Small intestine (tissue), 7 donors: ENCODE results near the gene C1RL. TPM values are rescaled to one million over a fixed set of nuclear protein-coding genes. Genes with fewer than 3 reads are reported as not detected.

ENCODE experiments used
- DNase-seq, 2 donors: peaks; one replicate each; pipeline versions ENCODE4 v3.0.0 to v3.0.0-alpha.2; 2013
- FAIRE-seq: peaks from 2 replicates; lab custom pipeline; 2012; peaks lifted over from hg19 to GRCh38; lab: Jason Lieb, UNC
- H3K27ac ChIP-seq, 3 donors: one replicate each; pipeline ENCODE4 v1.5.1; 2013; ENCODE audit warnings: low read length in 2 of 3, mild to moderate bottlenecking in 2 of 3, control low read depth in 1 of 3, inconsistent platforms in 1 of 3, low read depth in 1 of 3, moderate library complexity in 1 of 3
- H3K27me3 ChIP-seq, 3 donors: one replicate each; pipeline ENCODE4 v1.6.1; 2013; ENCODE audit warnings: low read length in 3 of 3, inconsistent platforms in 1 of 3; ENCODE audit not compliant: control insufficient read depth in 3 of 3, insufficient read depth in 3 of 3
- H3K36me3 ChIP-seq, 3 donors: one replicate each; pipeline ENCODE4 v1.6.1; 2013; ENCODE audit warnings: low read length in 3 of 3, inconsistent platforms in 1 of 3, low read depth in 1 of 3, mild to moderate bottlenecking in 1 of 3, moderate library complexity in 1 of 3; ENCODE audit not compliant: control insufficient read depth in 3 of 3, insufficient read depth in 2 of 3
- H3K4me1 ChIP-seq, 3 donors: one replicate each; pipeline ENCODE4 v1.6.1; 2013; ENCODE audit warnings: low read length in 2 of 3, inconsistent platforms in 1 of 3, low read depth in 1 of 3, mild to moderate bottlenecking in 1 of 3, moderate library complexity in 1 of 3; ENCODE audit not compliant: control insufficient read depth in 3 of 3, insufficient read depth in 2 of 3
- H3K4me3 ChIP-seq, 3 donors: one replicate each; pipeline ENCODE4 v1.5.1; 2013; ENCODE audit warnings: low read length in 3 of 3, control low read depth in 1 of 3, inconsistent platforms in 1 of 3, low read depth in 1 of 3, mild to moderate bottlenecking in 1 of 3, moderate library complexity in 1 of 3
- H3K9me3 ChIP-seq, 2 donors: one replicate each; pipeline ENCODE4 v1.6.1; 2013; ENCODE audit warnings: low read depth in 1 of 2, low read length in 1 of 2; ENCODE audit not compliant: control insufficient read depth in 2 of 2, insufficient read depth in 1 of 2
- WGBS, 3 donors: extraction: QIAGEN DNeasy Blood & Tissue Kit; methylation state at CpG; one replicate each; pipeline ENCODE4 v1.1.7; 2013; 5-methylcytosine and 5-hydroxymethylcytosine counted together
- polyA plus RNA-seq, 4 donors: library from polyadenylated mRNA; stranded (reverse) in 3 of 4; unstranded in 1 of 4; fragments of 200-250 nt in 3 of 4; fragments of 120-200 nt in 1 of 4; gene quantifications; one replicate each; pipeline versions ENCODE4 v1.2.1 to v1.2.3, GENCODE V29; 2013
- donor health status: healthy with polysubstance abuse.
- donor health status: control.
- donor health status: control.
- donor health status: Bipolar disorder and iron deficiency.
- donor health status: healthy.

Gene C1RL
- polyA plus RNA-seq, 4 donors: 10.0 to 77.1 (median 22.1) TPM

- Histone ChIP-seq H3K27ac (peak overlapping the region in 2 of 3 donors; percentile 37 to 40), H3K9me3 (no peaks in the 10 kb centered on the region), H3K36me3 (peaks cover 0 to 38% (median 2%) of the 10 kb centered on the region in 3 donors), H3K27me3 (no peaks in the 10 kb centered on the region), H3K4me3 (no peak overlapping the region), H3K4me1 (peaks cover 0 to 35% (median 2%) of the 10 kb centered on the region in 3 donors)
- no peak for FAIRE-seq
- WGBS, 3 donors: 65 to 77% (median 73%) methylated on average over 11 of the region's 11 CpGs
- DNase-seq: peak in 1 of 2 donors; percentile 54
Measured at GRCh38 chr12:7123806-7124522, 14.9 kb upstream of the C1RL start.

- Histone ChIP-seq H3K27ac (peak overlapping the region in 1 of 3 donors; percentile 22), H3K27me3 (no peaks in the 10 kb centered on the region), H3K9me3 (no peaks in the 10 kb centered on the region), H3K4me1 (peaks cover 0 to 32% (median 3%) of the 10 kb centered on the region in 3 donors), H3K4me3 (no peak overlapping the region), H3K36me3 (peaks cover 0 to 43% (median 2%) of the 10 kb centered on the region in 3 donors)
- no peak for DNase-seq
- no peak for FAIRE-seq
- WGBS, 3 donors: 63 to 92% (median 89%) methylated on average over 7 of the region's 7 CpGs
Measured at GRCh38 chr12:7122811-7123769, 14.1 kb upstream of the C1RL start.

- no peaks in the 10 kb centered on the region for H3K27me3 ChIP-seq
- DNase-seq (no peak), FAIRE-seq (no peak)
- peaks cover 0 to 57% (median 2%) of the 10 kb centered on the region in 3 donors for H3K36me3 ChIP-seq
- peaks cover 0 to 33% (median 5%) of the 10 kb centered on the region in 3 donors for H3K4me1 ChIP-seq
- H3K27ac ChIP-seq: no peak overlapping the region
- no peak overlapping the region for H3K4me3 ChIP-seq
- 73 to 85% (median 76%) methylated on average over 5 of the region's 5 CpGs for WGBS, 3 donors
- no peaks in the 10 kb centered on the region for H3K9me3 ChIP-seq
Measured at GRCh38 chr12:7121324-7121723, 12.3 kb upstream of the C1RL start.

GRCh38 chr12:7120166-7120565 is 11.2 kb upstream of the C1RL start:
- no peak for DNase-seq
- FAIRE-seq: no peak
- Histone ChIP-seq H3K9me3 (no peaks in the 10 kb centered on the region), H3K36me3 (peaks cover 0 to 69% (median 2%) of the 10 kb centered on the region in 3 donors), H3K27me3 (no peaks in the 10 kb centered on the region), H3K4me3 (no peak overlapping the region), H3K4me1 (peaks cover 0 to 33% (median 5%) of the 10 kb centered on the region in 3 donors), H3K27ac (no peak overlapping the region)
- 92 to 93% (median 92%) methylated on average over 5 of the region's 5 CpGs for WGBS, 3 donors

- H3K9me3 ChIP-seq: no peaks in the 10 kb centered on the region
- WGBS, 3 donors: 78 to 90% (median 88%) methylated on average over 3 of the region's 3 CpGs
- H3K4me3 ChIP-seq: no peak overlapping the region
- no peaks in the 10 kb centered on the region for H3K27me3 ChIP-seq
- no peak overlapping the region for H3K27ac ChIP-seq
- DNase-seq (no peak), FAIRE-seq (no peak)
- peaks cover 0 to 75% (median 2%) of the 10 kb centered on the region in 3 donors for H3K36me3 ChIP-seq
- peaks cover 0 to 25% (median 5%) of the 10 kb centered on the region in 3 donors for H3K4me1 ChIP-seq
Measured at GRCh38 chr12:7118881-7119280, 9.9 kb upstream of the C1RL start.

- DNase-seq (peak; percentile 63 to 93), FAIRE-seq (no peak)
- H3K27me3 ChIP-seq: no peaks in the 10 kb centered on the region
- peaks cover 0 to 18% (median 3%) of the 10 kb centered on the region in 3 donors for H3K4me1 ChIP-seq
- H3K27ac ChIP-seq: peak overlapping the region in 2 of 3 donors; percentile 63 to 78
- WGBS, 3 donors: 21 to 64% (median 53%) methylated on average over 3 of the region's 3 CpGs
- peaks cover 0 to 71% (median 2%) of the 10 kb centered on the region in 3 donors for H3K36me3 ChIP-seq
- no peaks in the 10 kb centered on the region for H3K9me3 ChIP-seq
- no peak overlapping the region for H3K4me3 ChIP-seq
Measured at GRCh38 chr12:7117670-7118069, 8.7 kb upstream of the C1RL start.

GRCh38 chr12:7116916-7117315 is 7.9 kb upstream of the C1RL start:
- FAIRE-seq: no peak

GRCh38 chr12:7116196-7116595 is 7.2 kb upstream of the C1RL start:
- peaks cover 0 to 18% (median 3%) of the 10 kb centered on the region in 3 donors for H3K4me1 ChIP-seq
- no peaks in the 10 kb centered on the region for H3K27me3 ChIP-seq
- peaks cover 0 to 62% (median 0%) of the 10 kb centered on the region in 3 donors for H3K36me3 ChIP-seq
- no peak overlapping the region for H3K4me3 ChIP-seq
- 83 to 88% (median 86%) methylated on average over 3 of the region's 3 CpGs for WGBS, 3 donors
- FAIRE-seq: no peak
- no peak overlapping the region for H3K27ac ChIP-seq
- H3K9me3 ChIP-seq: no peaks in the 10 kb centered on the region
- no peak for DNase-seq

More at GRCh38 chr12:7116916-7117315, 7.9 kb upstream of the C1RL start:
- H3K36me3 ChIP-seq: peaks cover 0 to 64% (median 0%) of the 10 kb centered on the region in 3 donors
- no peak for DNase-seq
- H3K27me3 ChIP-seq: no peaks in the 10 kb centered on the region
- H3K27ac ChIP-seq: no peak overlapping the region
- H3K4me1 ChIP-seq: peaks cover 0 to 18% (median 3%) of the 10 kb centered on the region in 3 donors
- 90 to 95% (median 95%) methylated on average over 9 of the region's 9 CpGs for WGBS, 3 donors
- no peaks in the 10 kb centered on the region for H3K9me3 ChIP-seq
- H3K4me3 ChIP-seq: no peak overlapping the region
